Measurements from ENCODE around the gene FBXO28.

Gene FBXO28

DNA sequence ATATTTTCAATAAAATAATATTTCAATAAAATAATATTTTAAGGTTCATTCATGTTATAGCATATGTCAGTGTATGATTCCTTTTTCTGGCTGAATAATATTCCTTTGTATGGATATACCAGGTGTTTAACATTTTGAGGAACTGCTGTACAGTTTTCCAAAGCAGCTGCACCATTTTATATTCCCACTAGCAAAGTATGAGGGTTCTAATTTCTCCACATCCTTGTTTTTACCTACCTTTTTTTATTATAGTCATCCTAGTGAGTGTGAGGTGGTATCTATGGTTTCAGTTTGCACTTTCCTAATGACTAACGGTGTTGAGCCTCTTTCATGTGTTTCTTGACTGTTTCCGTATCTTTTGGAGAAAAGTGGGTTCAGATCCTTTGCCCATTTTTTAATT lies 74.4 kb downstream of the FBXO28 start:
- no peak for DNase-seq
- Histone ChIP-seq H3K9ac (ENCODE audit: low read length) (no peak overlapping the region), H3K27ac (ENCODE audit: low read depth, low read length) (no peak overlapping the region), H3K9me3 (ENCODE audit: insufficient read depth, low read depth, low read length) (no peaks in the 10 kb centered on the region), H3K79me1 (ENCODE audit: low read length) (peaks cover 6% of the 10 kb centered on the region), H3K4me3 (ENCODE audit: low read depth, low read length) (no peak overlapping the region), H3K4me2 (ENCODE audit: low read length) (no peak overlapping the region), H4K12ac (ENCODE audit: low read depth, low read length) (no peak overlapping the region), H4K8ac (ENCODE audit: low read depth, low read length) (no peak overlapping the region), H2BK5ac (ENCODE audit: low read depth, low read length, poor library complexity) (no peak overlapping the region), H3K79me2 (ENCODE audit: control insufficient read depth, insufficient read depth, low read length, poor library complexity) (peaks cover 16% of the 10 kb centered on the region), H2BK12ac (ENCODE audit: low read length) (no peak overlapping the region), H3K36me3 (ENCODE audit: control insufficient read depth in 1 of 2, insufficient read depth in 2 of 2, low read length in 2 of 2) (peaks cover 7 to 15% of the 10 kb centered on the region in 2 experiments), H2BK120ac (ENCODE audit: insufficient read depth, low read length, poor library complexity) (no peak overlapping the region), H3K27me3 (ENCODE audit: insufficient read depth, low read length) (no peaks in the 10 kb centered on the region), H3K23ac (ENCODE audit: low read length) (no peak overlapping the region), H2AFZ (ENCODE audit: insufficient read depth, low read length, poor library complexity) (no peak overlapping the region), H4K91ac (ENCODE audit: low read depth, low read length) (no peak overlapping the region), H3K18ac (ENCODE audit: low read length) (no peak overlapping the region), H3K4me1 (ENCODE audit: control insufficient read depth in 1 of 2, insufficient read depth in 2 of 2, low read length in 2 of 2) (peaks cover 0 to 4% of the 10 kb centered on the region in 2 experiments), H3K4ac (ENCODE audit: low read depth, low read length) (no peak overlapping the region), H2AK5ac (ENCODE audit: low read length) (no peak overlapping the region), H3K14ac (ENCODE audit: low read length) (no peak overlapping the region)
- WGBS (ENCODE audit: extremely low coverage, insufficient coverage, insufficient read length), result no CpG with 5 or more reads among the region's 2 CpGs

DNA sequence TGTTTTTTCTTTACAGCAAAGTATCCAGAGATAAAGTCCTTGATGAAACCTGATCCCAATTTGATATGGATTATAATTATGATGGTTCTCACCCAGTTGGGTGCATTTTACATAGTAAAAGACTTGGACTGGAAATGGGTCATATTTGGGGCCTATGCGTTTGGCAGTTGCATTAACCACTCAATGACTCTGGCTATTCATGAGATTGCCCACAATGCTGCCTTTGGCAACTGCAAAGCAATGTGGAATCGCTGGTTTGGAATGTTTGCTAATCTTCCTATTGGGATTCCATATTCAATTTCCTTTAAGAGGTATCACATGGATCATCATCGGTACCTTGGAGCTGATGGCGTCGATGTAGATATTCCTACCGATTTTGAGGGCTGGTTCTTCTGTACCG lies 75.7 kb downstream of the FBXO28 start:
- H2AK5ac ChIP-seq (ENCODE audit: low read length), result no peak overlapping the region
- no peak overlapping the region for H3K4me2 ChIP-seq (ENCODE audit: low read length)
- H3K4me3 ChIP-seq (ENCODE audit: low read depth, low read length), result no peak overlapping the region
- H4K8ac ChIP-seq (ENCODE audit: low read depth, low read length), result no peak overlapping the region
- no CpG with 5 or more reads among the region's 7 CpGs for WGBS (ENCODE audit: extremely low coverage, insufficient coverage, insufficient read length)
- H3K79me2 ChIP-seq (ENCODE audit: control insufficient read depth, insufficient read depth, low read length, poor library complexity), result peaks cover 7% of the 10 kb centered on the region
- H4K12ac ChIP-seq (ENCODE audit: low read depth, low read length), result no peak overlapping the region
- no peak for DNase-seq
- H3K27me3 ChIP-seq (ENCODE audit: insufficient read depth, low read length), result no peaks in the 10 kb centered on the region
- H4K91ac ChIP-seq (ENCODE audit: low read depth, low read length), result no peak overlapping the region
- no peak overlapping the region for H3K9ac ChIP-seq (ENCODE audit: low read length)
- no peak overlapping the region for H3K18ac ChIP-seq (ENCODE audit: low read length)
- H3K36me3 ChIP-seq (ENCODE audit: control insufficient read depth in 1 of 2, insufficient read depth in 2 of 2, low read length in 2 of 2), result peaks cover 11 to 20% of the 10 kb centered on the region in 2 experiments
- no peak overlapping the region for H3K4ac ChIP-seq (ENCODE audit: low read depth, low read length)
- no peak overlapping the region for H3K27ac ChIP-seq (ENCODE audit: low read depth, low read length)
- H3K4me1 ChIP-seq (ENCODE audit: control insufficient read depth in 1 of 2, insufficient read depth in 2 of 2, low read length in 2 of 2), result peaks cover 0 to 2% of the 10 kb centered on the region in 2 experiments
- H2BK5ac ChIP-seq (ENCODE audit: low read depth, low read length, poor library complexity), result no peak overlapping the region
- H3K23ac ChIP-seq (ENCODE audit: low read length), result no peak overlapping the region
- H3K79me1 ChIP-seq (ENCODE audit: low read length), result no peaks in the 10 kb centered on the region
- no peak overlapping the region for H2BK12ac ChIP-seq (ENCODE audit: low read length)
- no peak overlapping the region for H2BK120ac ChIP-seq (ENCODE audit: insufficient read depth, low read length, poor library complexity)
- no peak overlapping the region for H3K14ac ChIP-seq (ENCODE audit: low read length)
- no peak overlapping the region for H2AFZ ChIP-seq (ENCODE audit: insufficient read depth, low read length, poor library complexity)
- no peaks in the 10 kb centered on the region for H3K9me3 ChIP-seq (ENCODE audit: insufficient read depth, low read depth, low read length)

DNA sequence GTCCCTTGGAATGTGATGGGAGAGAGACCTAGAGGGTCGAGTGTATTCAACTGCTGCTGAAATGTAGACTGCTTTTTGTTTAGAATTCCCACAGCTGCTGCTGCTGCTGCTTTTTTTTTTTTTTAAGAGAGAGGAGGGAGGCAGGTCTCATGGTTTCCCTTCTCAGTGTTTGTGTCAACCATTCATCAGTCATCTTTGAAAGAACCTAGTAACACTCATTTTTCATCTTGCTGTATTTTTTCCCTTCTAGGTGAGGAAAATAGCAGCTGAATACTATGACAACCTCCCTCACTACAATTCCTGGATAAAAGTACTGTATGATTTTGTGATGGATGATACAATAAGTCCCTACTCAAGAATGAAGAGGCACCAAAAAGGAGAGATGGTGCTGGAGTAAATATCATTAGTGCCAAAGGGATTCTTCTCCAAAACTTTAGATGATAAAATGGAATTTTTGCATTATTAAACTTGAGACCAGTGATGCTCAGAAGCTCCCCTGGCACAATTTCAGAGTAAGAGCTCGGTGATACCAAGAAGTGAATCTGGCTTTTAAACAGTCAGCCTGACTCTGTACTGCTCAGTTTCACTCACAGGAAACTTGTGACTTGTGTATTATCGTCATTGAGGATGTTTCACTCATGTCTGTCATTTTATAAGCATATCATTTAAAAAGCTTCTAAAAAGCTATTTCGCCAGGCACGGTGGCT lies 78.3 kb downstream of the FBXO28 start:
- Histone ChIP-seq H3K18ac (ENCODE audit: low read length) (no peak overlapping the region), H3K4me1 (ENCODE audit: control insufficient read depth in 1 of 2, insufficient read depth in 2 of 2, low read length in 2 of 2) (no peaks in the 10 kb centered on the region), H2BK12ac (ENCODE audit: low read length) (no peak overlapping the region), H3K36me3 (ENCODE audit: control insufficient read depth in 1 of 2, insufficient read depth in 2 of 2, low read length in 2 of 2) (peaks cover 12 to 13% of the 10 kb centered on the region in 2 experiments), H4K91ac (ENCODE audit: low read depth, low read length) (no peak overlapping the region), H3K27ac (ENCODE audit: low read depth, low read length) (no peak overlapping the region), H2AK5ac (ENCODE audit: low read length) (no peak overlapping the region), H3K27me3 (ENCODE audit: insufficient read depth, low read length) (no peaks in the 10 kb centered on the region), H2BK5ac (ENCODE audit: low read depth, low read length, poor library complexity) (no peak overlapping the region), H4K12ac (ENCODE audit: low read depth, low read length) (no peak overlapping the region), H3K79me1 (ENCODE audit: low read length) (no peaks in the 10 kb centered on the region), H3K14ac (ENCODE audit: low read length) (no peak overlapping the region), H3K79me2 (ENCODE audit: control insufficient read depth, insufficient read depth, low read length, poor library complexity) (peaks cover 2% of the 10 kb centered on the region), H2AFZ (ENCODE audit: insufficient read depth, low read length, poor library complexity) (no peak overlapping the region), H3K4ac (ENCODE audit: low read depth, low read length) (no peak overlapping the region), H3K9ac (ENCODE audit: low read length) (no peak overlapping the region), H3K9me3 (ENCODE audit: insufficient read depth, low read depth, low read length) (no peaks in the 10 kb centered on the region), H4K8ac (ENCODE audit: low read depth, low read length) (no peak overlapping the region), H3K23ac (ENCODE audit: low read length) (no peak overlapping the region), H3K4me3 (ENCODE audit: low read depth, low read length) (no peak overlapping the region), H2BK120ac (ENCODE audit: insufficient read depth, low read length, poor library complexity) (no peak overlapping the region), H3K4me2 (ENCODE audit: low read length) (no peak overlapping the region)
- no CpG with 5 or more reads among the region's 5 CpGs for WGBS (ENCODE audit: extremely low coverage, insufficient coverage, insufficient read length)
- DNase-seq, result no peak

DNA sequence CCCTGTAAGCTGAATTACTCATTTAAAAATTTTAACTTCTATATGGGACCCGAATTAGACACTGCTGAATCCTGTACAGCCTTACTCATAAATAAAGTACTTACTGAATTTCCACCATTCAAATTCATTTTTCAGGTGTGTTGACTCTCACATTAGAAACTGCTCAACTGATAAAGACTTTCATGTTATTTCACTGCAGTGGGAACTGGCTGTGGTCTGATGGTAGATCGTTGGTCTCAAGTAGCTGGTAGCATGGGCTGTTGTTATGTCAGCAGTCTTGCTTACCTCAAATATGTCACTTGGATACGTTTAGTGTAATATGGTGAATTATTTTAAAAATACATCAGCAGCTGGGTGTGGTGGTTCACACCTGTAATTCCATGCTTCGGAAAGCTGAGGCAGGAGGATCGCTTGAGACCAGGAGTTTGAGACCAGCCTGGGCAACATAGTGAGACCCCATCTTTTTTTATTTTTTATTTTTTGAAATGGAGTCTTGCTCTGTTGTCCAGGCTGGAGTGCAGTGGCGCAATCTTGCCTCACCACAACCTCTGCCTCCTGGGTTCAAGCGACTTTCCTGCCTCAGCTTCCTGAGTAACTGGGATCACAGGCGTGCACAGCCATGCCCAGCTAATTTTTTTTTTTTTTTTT lies 79.5 kb downstream of the FBXO28 start:
- no peak overlapping the region for H3K4me2 ChIP-seq (ENCODE audit: low read length)
- no peak for DNase-seq
- no peaks in the 10 kb centered on the region for H3K27me3 ChIP-seq (ENCODE audit: insufficient read depth, low read length)
- H2BK12ac ChIP-seq (ENCODE audit: low read length), result no peak overlapping the region
- H3K9ac ChIP-seq (ENCODE audit: low read length), result no peak overlapping the region
- H3K4me1 ChIP-seq (ENCODE audit: control insufficient read depth in 1 of 2, insufficient read depth in 2 of 2, low read length in 2 of 2), result no peaks in the 10 kb centered on the region
- no peak overlapping the region for H2AFZ ChIP-seq (ENCODE audit: insufficient read depth, low read length, poor library complexity)
- H2BK5ac ChIP-seq (ENCODE audit: low read depth, low read length, poor library complexity), result no peak overlapping the region
- no peak overlapping the region for H4K8ac ChIP-seq (ENCODE audit: low read depth, low read length)
- no peaks in the 10 kb centered on the region for H3K9me3 ChIP-seq (ENCODE audit: insufficient read depth, low read depth, low read length)
- H4K12ac ChIP-seq (ENCODE audit: low read depth, low read length), result no peak overlapping the region
- no peak overlapping the region for H2BK120ac ChIP-seq (ENCODE audit: insufficient read depth, low read length, poor library complexity)
- no peaks in the 10 kb centered on the region for H3K79me1 ChIP-seq (ENCODE audit: low read length)
- peaks cover 10 to 13% of the 10 kb centered on the region in 2 experiments for H3K36me3 ChIP-seq (ENCODE audit: control insufficient read depth in 1 of 2, insufficient read depth in 2 of 2, low read length in 2 of 2)
- no peak overlapping the region for H3K18ac ChIP-seq (ENCODE audit: low read length)
- no peak overlapping the region for H3K14ac ChIP-seq (ENCODE audit: low read length)
- no peak overlapping the region for H3K27ac ChIP-seq (ENCODE audit: low read depth, low read length)
- H3K4me3 ChIP-seq (ENCODE audit: low read depth, low read length), result no peak overlapping the region
- H3K23ac ChIP-seq (ENCODE audit: low read length), result no peak overlapping the region
- no peak overlapping the region for H3K4ac ChIP-seq (ENCODE audit: low read depth, low read length)
- no peak overlapping the region for H4K91ac ChIP-seq (ENCODE audit: low read depth, low read length)
- H3K79me2 ChIP-seq (ENCODE audit: control insufficient read depth, insufficient read depth, low read length, poor library complexity), result no peaks in the 10 kb centered on the region
- H2AK5ac ChIP-seq (ENCODE audit: low read length), result no peak overlapping the region
- no CpG with 5 or more reads among the region's 8 CpGs for WGBS (ENCODE audit: extremely low coverage, insufficient coverage, insufficient read length)
